IMR-90 (cell line): Measurements from ENCODE around the gene CARD8. TPM values are rescaled to one million over a fixed set of nuclear protein-coding genes. Genes with fewer than 3 reads are reported as not detected.
"Not testable (repeated sequence)": the region's sequence is repeated elsewhere in the genome, so short reads cannot be mapped to it uniquely, and the experiment has no call there.

Experiments
- ATAC-seq: fragments of 200-7000 bp; cut with Tn5 transposase; 2 replicates; pipeline ENCODE4 v1.9.1; 2020; ENCODE audit warnings: low read depth, mild to moderate bottlenecking, moderate library complexity
- BruUV-seq: library from RNA; stranded (reverse); fragments of 400-500 nt; replicated peaks from 2 replicates; lab custom pipeline; 2021; lab: Mats Ljungman, UMichigan
- CTCF ChIA-PET: fragments of 300-600 bp; formaldehyde crosslinking; extraction: SDS; loops from one replicate; lab custom pipeline; 2021; ENCODE audit warnings: antibody characterized with exemption; lab: Yijun Ruan, JAX
- POLR2A ChIA-PET: fragments of 300-600 bp; sonication (Branson Sonifier 250); formaldehyde crosslinking; loops from one replicate; lab custom pipeline; 2022; ENCODE audit warnings: antibody characterized with exemption; ENCODE audit not compliant: unreplicated experiment; lab: Charles Lee
- DNase-seq: peaks from one replicate; pipeline ENCODE4 v3.0.0; 2013
- H2AFZ ChIP-seq: replicated peaks from 2 replicates; pipeline ENCODE3; 2013; ENCODE audit warnings: low read length, mild to moderate bottlenecking; ENCODE audit not compliant: poor library complexity
- H2AK5ac ChIP-seq: 2 replicates; pipeline ENCODE4 v1.6.1; 2013; ENCODE audit warnings: low read depth, low read length, inconsistent platforms
- H2AK9ac ChIP-seq: replicated peaks from 2 replicates; pipeline ENCODE3; 2013; ENCODE audit warnings: mild to moderate bottlenecking, low read depth, low read length, moderate library complexity; ENCODE audit not compliant: poor library complexity
- H2BK120ac ChIP-seq: 2 replicates; pipeline ENCODE4 v1.6.1; 2013; ENCODE audit warnings: low read depth, low read length, inconsistent platforms
- H2BK15ac ChIP-seq: 3 replicates; pipeline ENCODE4 v1.6.1; 2013; ENCODE audit warnings: low read depth, low read length, inconsistent platforms
- H2BK20ac ChIP-seq: 2 replicates; pipeline ENCODE4 v1.6.1; 2013; ENCODE audit warnings: low read depth, mild to moderate bottlenecking, inconsistent platforms, low read length, moderate library complexity
- H2BK5ac ChIP-seq: 2 replicates; pipeline ENCODE4 v1.6.1; 2013; ENCODE audit warnings: mild to moderate bottlenecking, low read depth, low read length, inconsistent platforms; ENCODE audit not compliant: poor library complexity, severe bottlenecking
- H3K14ac ChIP-seq: replicated peaks from 2 replicates; pipeline ENCODE4 v1.6.1; 2013; ENCODE audit warnings: low read depth, low read length, inconsistent platforms
- H3K18ac ChIP-seq: 2 replicates; pipeline ENCODE4 v1.6.1; 2013; ENCODE audit warnings: low read depth, low read length, control low read depth
- H3K23ac ChIP-seq: 2 replicates; pipeline ENCODE4 v1.6.1; 2013; ENCODE audit warnings: low read depth, low read length, inconsistent platforms
- H3K27ac ChIP-seq: 2 replicates; pipeline ENCODE4 v1.5.1; 2013; ENCODE audit warnings: mild to moderate bottlenecking, control low read depth, low read length; ENCODE audit not compliant: insufficient read depth
- H3K27me3 ChIP-seq: 2 replicates; pipeline ENCODE4 v1.6.1; 2013; ENCODE audit warnings: low read length; ENCODE audit not compliant: control insufficient read depth, insufficient read depth
- H3K36me3 ChIP-seq: 2 replicates; pipeline ENCODE4 v1.6.1; 2013; ENCODE audit warnings: low read length, mixed read lengths; ENCODE audit not compliant: control insufficient read depth, insufficient read depth
- H3K4ac ChIP-seq: 2 replicates; pipeline ENCODE4 v1.6.1; 2013; ENCODE audit warnings: low read depth, low read length, inconsistent platforms
- H3K4me1 ChIP-seq: 2 replicates; pipeline ENCODE4 v1.6.1; 2013; ENCODE audit warnings: low read length, mixed read lengths; ENCODE audit not compliant: control insufficient read depth, insufficient read depth
- H3K4me2 ChIP-seq: 2 replicates; pipeline ENCODE4 v1.6.1; 2013; ENCODE audit warnings: low read depth, mild to moderate bottlenecking, control low read depth, low read length, moderate library complexity
- H3K4me3 ChIP-seq: 2 replicates; pipeline ENCODE4 v1.5.1; 2013; ENCODE audit warnings: low read depth, mild to moderate bottlenecking, control low read depth, low read length, moderate library complexity; ENCODE audit not compliant: insufficient read depth
- H3K56ac ChIP-seq: 2 replicates; pipeline ENCODE4 v1.6.1; 2013; ENCODE audit warnings: low read length, inconsistent platforms; ENCODE audit not compliant: insufficient read depth; ENCODE audit errors: extremely low read depth
- H3K79me1 ChIP-seq, 2 experiments: 2 replicates each; pipeline ENCODE4 v1.6.1; 2013; ENCODE audit warnings: low read length in 2 of 2, inconsistent platforms in 1 of 2, low read depth in 1 of 2
- H3K9ac ChIP-seq: 2 replicates; pipeline ENCODE4 v1.6.1; 2013; ENCODE audit warnings: low read depth, low read length, control low read depth
- H3K9me1 ChIP-seq: 2 replicates; pipeline ENCODE4 v1.6.1; 2013; ENCODE audit warnings: low read length, inconsistent platforms; ENCODE audit not compliant: insufficient read depth
- H3K9me3 ChIP-seq: 2 replicates; pipeline ENCODE4 v1.6.1; 2013; ENCODE audit warnings: low read length; ENCODE audit not compliant: control insufficient read depth, insufficient read depth
- H4K20me1 ChIP-seq: 2 replicates; pipeline ENCODE4 v1.6.1; 2013; ENCODE audit warnings: low read length, inconsistent platforms; ENCODE audit not compliant: insufficient read depth
- H4K5ac ChIP-seq: 2 replicates; pipeline ENCODE4 v1.6.1; 2013; ENCODE audit warnings: mild to moderate bottlenecking, low read depth, low read length, control low read depth
- H4K8ac ChIP-seq, 2 experiments: 2 replicates each; pipeline ENCODE4 v1.6.1; 2013; ENCODE audit warnings: low read depth in 2 of 2, low read length in 2 of 2, control low read depth in 1 of 2, inconsistent platforms in 1 of 2
- H4K91ac ChIP-seq: 2 replicates; pipeline ENCODE4 v1.6.1; 2013; ENCODE audit warnings: low read depth, low read length, inconsistent platforms; ENCODE audit not compliant: insufficient read depth
- WGBS, 2 experiments: methylation state at CpG; one replicate each; pipeline versions ENCODE4 v1.1.5 to v1.1.7; 2013; ENCODE audit warnings: missing lambda C conversion rate in 2 of 2; ENCODE audit not compliant: insufficient read length in 1 of 2; ENCODE audit errors: extremely low coverage in 2 of 2; 5-methylcytosine and 5-hydroxymethylcytosine counted together
- dilution Hi-C: fragments of 300-500 bp; cut with HindIII; formaldehyde crosslinking; loops from one replicate; pipeline ENCODE4 v1.14.3; 2018; ENCODE audit warnings: low sequenced_read_pairs; ENCODE audit not compliant: unreplicated experiment
- in situ Hi-C: fragments of 300-500 bp; cut with MboI; formaldehyde crosslinking; loops from 3 replicates; pipeline ENCODE4 v1.14.3; 2019; ENCODE audit warnings: low sequenced_read_pairs, inconsistent platforms, mixed read lengths
- intact Hi-C: fragments of 100-400 bp; cut with micrococcal nuclease; formaldehyde crosslinking; loops from 2 replicates; pipeline ENCODE4 v1.10.0; 2022
- polyA plus RNA-seq, 3 experiments: library from polyadenylated mRNA; depleted of rRNA; stranded (reverse); fragments of >200 nt; gene quantifications; 2 replicates each; pipeline ENCODE4 v1.2.3, GENCODE V29; 2012; ENCODE audit warnings: low replicate concordance in 1 of 3
- total RNA-seq: library from RNA; depleted of rRNA; stranded (reverse); fragments of >200 nt; gene quantifications from 2 replicates; pipeline ENCODE4 v1.2.3, GENCODE V29; 2012

CARD8 gene
- total and polyA plus RNA-seq, 2 of the 4 experiments (the other 2 are of a cell fraction): 11.3 to 15.5 TPM

- H2BK120ac ChIP-seq, in situ Hi-C loops, H3K4ac ChIP-seq, H4K20me1 ChIP-seq, H3K79me1 ChIP-seq, POLR2A ChIA-PET, H3K9ac ChIP-seq, BruUV-seq, H2AFZ ChIP-seq, H2BK5ac ChIP-seq, H3K23ac ChIP-seq, H4K8ac ChIP-seq, H2AK9ac ChIP-seq, H2BK15ac ChIP-seq, H3K9me1 ChIP-seq, H2BK20ac ChIP-seq, H3K14ac ChIP-seq, H3K9me3 ChIP-seq, H3K56ac ChIP-seq, H3K4me3 ChIP-seq, H4K91ac ChIP-seq, H3K4me1 ChIP-seq, H4K5ac ChIP-seq, DNase-seq, intact Hi-C loops, dilution Hi-C loops, ATAC-seq, H3K36me3 ChIP-seq, H3K4me2 ChIP-seq, H3K27ac ChIP-seq, H3K18ac ChIP-seq, H2AK5ac ChIP-seq, H3K27me3 ChIP-seq: not testable (repeated sequence)
- WGBS, 2 experiments: no CpG with 5 or more reads among the region's 3 CpGs
- CTCF ChIA-PET: interaction anchor here (0.5 to 0.6 kb wide), 2 partner anchors 12 to 189 kb away, joined by 4 to 5 read pairs; no protein-coding TSS in a partner anchor
Observed at GRCh38 chr19:48220784-48221183, 34.9 kb downstream of the CARD8 start.
